Urothelium cell line (cell line): ENCODE measurements around the gene MICAL3.
"Not testable (repeated sequence)": the region's sequence is repeated elsewhere in the genome, so short reads cannot be mapped to it uniquely, and the experiment has no call there.

Source experiments
- DNase-seq: peaks from one replicate; pipeline ENCODE4 v3.0.0; 2011; ENCODE audit warnings: low spot score, mixed read lengths
- FAIRE-seq: peaks from 2 replicates; lab custom pipeline; 2011; peaks lifted over from hg19 to GRCh38; lab: Jason Lieb, UNC

Gene MICAL3

GRCh38 chr22:17774206-17774925, 250.0 kb downstream of the MICAL3 start, which contains the start of gene BID:
BID (minus strand) TSS chr22:17774469; CDS start chr22:17750116, 24,353 bp downstream.
- peak; percentile 35 for DNase-seq
- no peak for FAIRE-seq

DNA sequence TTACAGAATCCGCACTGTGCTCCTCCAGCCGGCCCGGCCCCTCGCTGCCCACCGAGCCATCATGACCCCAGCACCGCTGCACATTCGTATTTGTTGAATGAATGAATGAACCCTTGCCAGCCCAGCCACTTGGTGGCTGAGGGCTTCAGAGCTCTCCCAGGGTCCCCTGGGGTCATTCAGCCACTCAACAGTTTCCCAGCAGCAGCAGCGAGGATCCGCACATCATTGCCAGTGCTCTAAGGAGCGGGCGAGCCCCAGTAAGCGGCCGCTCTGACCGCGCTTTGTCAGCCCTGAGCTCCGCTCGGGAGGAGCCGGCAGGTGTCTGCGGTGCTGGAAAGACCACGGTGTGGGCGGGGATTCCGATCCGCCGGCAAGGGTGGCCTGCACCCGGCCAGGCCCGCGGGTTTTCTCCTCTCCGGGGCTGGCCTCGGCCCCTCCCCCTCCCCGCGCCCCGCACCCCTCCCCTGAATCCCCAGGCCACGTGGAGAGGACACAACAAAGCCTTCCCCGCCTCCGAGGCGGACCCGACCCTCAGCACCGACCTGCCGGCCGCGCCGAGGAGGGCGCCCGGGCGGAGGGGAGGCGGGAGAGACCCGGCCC, 250.7 kb downstream of the MICAL3 start:
- peak; percentile 56 for DNase-seq

GRCh38 chr22:17772958-17773605, 251.3 kb downstream of the MICAL3 start:
- no peak for FAIRE-seq
- DNase-seq = peak; percentile 41

More for the DNA sequence above, 250.7 kb downstream of the MICAL3 start:
- FAIRE-seq = no peak

GRCh38 chr22:17772249-17772957, 252.0 kb downstream of the MICAL3 start:
- no peak for FAIRE-seq

DNA sequence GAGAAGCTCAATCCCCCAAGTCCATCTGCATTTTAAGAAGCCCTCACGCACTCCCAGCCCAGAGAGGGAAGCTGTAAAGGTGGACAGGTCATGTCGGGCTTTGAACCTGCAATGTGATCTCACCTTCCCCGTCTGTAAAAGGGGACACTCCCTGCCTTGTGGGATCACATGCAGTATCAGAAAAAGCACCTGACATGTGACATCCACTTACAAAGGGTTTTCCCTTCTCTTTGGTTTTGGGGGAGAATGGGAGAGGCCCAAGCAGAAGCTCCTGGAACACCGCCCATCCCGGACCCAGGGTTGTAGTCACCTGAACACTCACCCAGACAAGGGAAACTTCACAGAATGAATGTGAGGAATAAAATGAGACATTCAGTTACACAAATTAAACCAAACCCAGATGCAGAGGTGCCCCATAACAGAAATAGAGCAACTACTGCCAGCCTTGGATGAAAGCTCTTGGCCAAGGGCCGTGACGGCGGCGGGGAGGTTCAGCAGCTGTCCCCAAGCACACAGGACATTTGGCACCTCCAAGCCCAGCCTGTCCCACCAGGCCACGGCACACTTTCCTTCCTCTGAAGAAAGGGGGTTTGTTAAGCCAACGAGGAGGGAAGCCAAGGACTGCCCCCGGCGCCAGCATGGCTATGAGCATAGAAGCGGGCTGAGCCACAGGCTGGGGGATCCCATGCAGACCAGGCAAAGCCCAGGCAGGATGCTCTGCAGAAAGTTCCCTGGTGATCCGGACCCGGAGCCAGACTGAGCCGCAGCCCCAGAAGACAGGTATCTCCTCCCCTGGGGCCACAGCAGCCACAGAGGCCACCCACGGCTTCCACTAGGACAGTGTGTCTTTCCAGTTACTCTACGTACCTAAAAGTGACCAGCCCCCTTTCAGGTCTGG, 253.9 kb downstream of the MICAL3 start:
- DNase-seq (no peak), FAIRE-seq (no peak)

More at GRCh38 chr22:17772249-17772957, 252.0 kb downstream of the MICAL3 start:
- DNase-seq = peak; percentile 53

GRCh38 chr22:17769716-17770082, 254.7 kb downstream of the MICAL3 start:
- DNase-seq = no peak
- FAIRE-seq = no peak

- DNase-seq (no peak), FAIRE-seq (no peak)
Measured at GRCh38 chr22:17769013-17769715, 255.2 kb downstream of the MICAL3 start.

GRCh38 chr22:17767233-17768065, 256.9 kb downstream of the MICAL3 start:
- no peak for FAIRE-seq
- DNase-seq = no peak

- not testable (repeated sequence) for DNase-seq, FAIRE-seq
Measured at GRCh38 chr22:17764852-17765251, 259.5 kb downstream of the MICAL3 start.

DNA sequence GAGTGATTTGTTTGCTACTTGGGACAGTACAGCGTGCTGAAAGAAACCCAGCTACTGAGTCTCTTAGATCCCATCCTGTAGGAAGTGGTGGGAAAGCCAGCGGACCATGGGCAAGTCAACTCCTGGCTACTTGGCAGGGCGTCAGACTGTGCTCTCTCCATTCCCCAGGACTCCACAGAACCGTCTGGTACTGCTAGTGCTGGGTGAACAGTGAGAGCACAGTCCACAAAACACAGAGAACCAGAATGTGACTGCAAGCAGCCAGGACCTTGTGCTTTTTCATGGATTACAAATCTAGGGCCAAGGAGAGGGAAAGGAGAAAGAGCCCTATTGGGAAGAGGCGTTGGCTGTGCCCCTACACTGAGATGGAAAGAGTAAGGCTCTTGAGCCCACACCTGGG, 260.3 kb downstream of the MICAL3 start:
- FAIRE-seq = no peak
- no peak for DNase-seq

DNA sequence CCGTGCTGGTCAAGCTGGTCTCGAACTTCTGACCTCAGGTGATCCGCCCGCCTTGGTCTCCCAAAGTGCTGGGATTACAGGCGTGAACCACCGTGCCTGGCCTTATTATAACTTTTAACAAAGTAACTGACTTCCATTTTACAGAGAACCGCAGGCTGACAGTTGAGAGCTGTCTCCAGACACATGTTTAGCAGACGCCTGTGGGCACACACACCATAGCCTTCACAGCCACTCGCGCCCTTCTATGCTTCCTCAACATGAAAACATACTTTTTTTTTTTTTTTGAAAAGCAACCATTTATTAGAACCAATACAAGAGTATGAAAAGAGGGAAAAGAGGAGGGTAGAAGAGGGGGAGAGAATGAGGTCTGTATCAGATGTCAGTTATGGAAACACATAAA, 260.9 kb downstream of the MICAL3 start:
- DNase-seq, FAIRE-seq: not testable (repeated sequence)

DNA sequence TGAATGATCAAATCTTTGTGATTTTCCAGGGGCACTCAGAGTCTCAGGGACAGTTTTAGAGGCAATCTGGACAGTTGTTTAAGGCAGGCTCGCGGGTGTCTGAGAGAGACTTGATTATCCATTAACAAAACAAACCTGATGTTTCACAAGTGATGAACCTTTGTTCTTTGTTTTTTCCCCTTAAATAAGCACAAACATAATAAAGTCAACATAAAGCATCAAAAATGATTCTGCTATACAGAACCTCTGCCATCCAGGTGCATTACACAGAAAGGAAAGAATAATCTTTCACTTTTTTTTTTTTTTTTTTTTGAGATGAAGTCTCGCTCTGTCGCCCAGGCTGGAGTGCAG, 263.2 kb downstream of the MICAL3 start:
- DNase-seq (no peak), FAIRE-seq (no peak)

GRCh38 chr22:17754233-17754925, 270.0 kb downstream of the MICAL3 start:
- FAIRE-seq = no peak

DNA sequence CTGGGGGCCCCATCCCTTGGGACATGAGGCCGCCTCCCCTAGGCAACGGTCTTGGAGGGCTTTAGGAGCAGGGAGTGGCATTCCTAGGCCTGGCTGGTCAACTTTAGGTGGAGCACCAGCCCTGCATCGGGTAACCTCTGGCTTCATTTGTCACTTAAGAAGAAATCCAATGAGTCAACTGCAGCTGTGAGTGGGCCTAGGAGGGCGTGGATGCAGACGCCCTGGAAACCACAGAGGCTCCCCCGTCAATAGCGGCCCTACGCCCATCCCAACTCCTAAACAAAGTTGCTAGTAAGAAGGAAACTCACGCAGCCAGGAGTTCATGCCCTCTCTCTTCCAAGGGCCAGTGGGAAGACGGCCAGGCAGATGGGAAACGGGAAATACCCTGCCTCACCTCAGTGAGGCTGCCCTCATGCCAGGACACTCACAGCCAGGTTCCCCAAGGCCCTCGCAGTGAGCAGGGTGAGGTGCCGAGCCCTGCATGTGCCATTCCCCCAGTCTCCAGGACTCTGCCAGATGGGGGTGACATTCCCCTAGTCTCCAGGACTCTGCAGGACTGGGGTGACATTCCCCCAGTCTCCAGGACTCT, 270.9 kb downstream of the MICAL3 start:
- FAIRE-seq = no peak
- no peak for DNase-seq

More at GRCh38 chr22:17754233-17754925, 270.0 kb downstream of the MICAL3 start:
- DNase-seq = no peak

DNA sequence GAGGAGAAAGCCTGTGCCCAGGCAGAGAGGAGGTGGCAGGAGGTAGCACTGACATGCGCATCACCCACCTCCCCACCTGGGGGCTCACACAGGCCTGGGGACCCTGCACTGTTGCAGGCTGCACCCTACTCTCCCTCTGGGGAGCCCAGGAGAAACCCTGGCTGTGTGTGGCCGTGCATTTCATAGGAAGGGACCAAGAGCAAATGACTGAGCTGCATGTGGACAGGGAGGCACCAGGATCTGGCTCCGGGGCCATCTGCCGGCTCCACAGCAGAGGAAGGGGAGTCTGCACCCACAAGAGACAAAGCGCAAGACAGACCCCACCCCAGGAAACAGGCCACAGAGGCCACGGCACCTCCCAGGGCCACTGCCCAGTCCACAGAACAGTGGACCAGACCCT, 272.8 kb downstream of the MICAL3 start:
- DNase-seq (no peak), FAIRE-seq (no peak)

DNA sequence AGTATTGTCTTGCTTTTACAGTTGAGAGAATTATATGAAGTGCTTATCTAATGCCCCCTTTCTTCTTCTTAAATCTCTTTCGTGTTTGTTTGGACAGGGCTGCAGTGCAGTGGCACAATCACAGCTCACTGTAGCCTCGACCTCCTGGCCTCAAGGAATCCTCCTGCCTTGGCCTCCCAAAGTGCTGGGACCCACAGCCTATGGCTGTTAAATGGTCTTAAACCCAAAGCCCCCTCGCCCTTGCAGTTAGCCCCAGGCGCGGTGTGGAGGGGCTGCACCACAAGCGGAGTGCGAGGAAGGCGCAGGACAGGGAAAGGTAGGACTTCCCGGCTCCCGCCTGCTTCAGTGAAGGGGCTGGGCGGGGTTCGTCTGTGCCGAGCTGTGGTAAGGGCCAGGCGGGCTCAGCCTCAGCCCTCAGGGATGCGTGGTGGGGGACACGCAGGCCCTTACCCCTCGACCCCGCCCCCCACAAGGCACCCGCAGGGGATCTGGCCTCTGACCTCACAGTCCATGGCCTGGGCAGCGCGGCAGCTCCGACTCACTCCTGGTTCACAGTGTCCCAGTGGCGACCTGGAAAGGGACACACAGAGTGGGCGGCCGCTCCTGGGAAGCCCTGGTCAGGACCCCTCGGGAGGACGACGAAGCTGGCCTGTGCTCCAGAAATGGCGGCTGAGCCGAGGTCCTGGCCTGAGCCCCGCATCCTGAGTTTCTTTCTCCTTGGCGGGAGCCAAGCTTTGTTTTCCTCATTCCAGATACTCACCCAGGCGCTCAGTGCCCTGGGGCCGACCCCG, 274.6 kb downstream of the MICAL3 start:
- no peak for FAIRE-seq
- DNase-seq = no peak
